ENCODE results near the gene MPST. TPM values are rescaled to one million over a fixed set of nuclear protein-coding genes. Genes with fewer than 3 reads are reported as not detected.

MPST gene
- polyA plus RNA-seq, 1 donor (not counting 4 experiments of a cell fraction or from before 2014, with no cell fraction given), result 23.5 TPM

DNA sequence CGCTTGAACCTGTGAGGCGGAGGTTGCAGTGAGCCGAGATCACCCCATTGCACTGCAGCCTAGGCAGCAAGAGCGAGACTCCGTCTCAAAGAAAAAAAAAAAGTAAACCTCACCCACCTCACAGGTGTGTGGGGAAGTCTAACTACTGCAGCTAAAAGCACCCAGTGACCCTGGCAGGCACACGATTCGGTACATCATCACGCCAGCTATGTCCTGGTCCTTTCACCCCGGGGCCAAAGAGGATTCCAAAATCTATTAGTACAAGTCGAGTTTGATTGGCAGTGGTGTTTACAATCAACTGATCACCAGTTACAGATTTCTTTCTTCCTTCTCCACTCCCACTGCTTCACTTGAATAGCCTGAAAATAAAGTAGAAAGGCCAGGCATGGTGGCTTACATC is 6.6 kb upstream of the MPST start:
- FAIRE-seq (no peak), DNase-seq (ENCODE audit: low read depth, low spot score) (no peak)
- dilution Hi-C loops (cut with MboI; ENCODE audit: extremely low pct_ligation_motif_present, low sequenced_read_pairs), result no loop called here
- no peak overlapping the region for H3K27ac ChIP-seq (ENCODE audit: control insufficient read depth, insufficient read depth, low read length)
- H3K4me3 ChIP-seq (ENCODE audit: control insufficient read depth in 2 of 3, extremely low read depth in 1 of 3, insufficient read depth in 2 of 3, low read depth in 1 of 3, low read length in 3 of 3), result no peak overlapping the region
- H3K27me3 ChIP-seq (ENCODE audit: control insufficient read depth, extremely low read depth, insufficient read depth, low read length), result peaks cover 5% of the 10 kb centered on the region
- H3K9ac ChIP-seq (ENCODE audit: control insufficient read depth, extremely low read depth, insufficient read depth, low read length), result no peak overlapping the region
- H3K4me2 ChIP-seq (ENCODE audit: control insufficient read depth, extremely low read depth, insufficient read depth, low read depth, low read length), result no peak overlapping the region
- TF ChIP-seq CTCF (optimal IDR thresholded peaks at IDR 0.05 in 1 of 3, IDR thresholded peaks at IDR 0.05 in 1 of 3, conservative IDR thresholded peaks at IDR 0.05 in 1 of 3; ENCODE audit: extremely low read depth in 1 of 3, insufficient read depth in 2 of 3, low read length in 3 of 3), result no peak
- no peak for TF ChIP-seq EZH2 (IDR thresholded peaks at IDR 0.05; ENCODE audit: low read length)
- peaks cover 0 to 3% of the 10 kb centered on the region in 2 experiments for H3K36me3 ChIP-seq (ENCODE audit: control insufficient read depth in 2 of 2, extremely low read depth in 1 of 2, insufficient read depth in 2 of 2, low read length in 2 of 2)
- no peaks in the 10 kb centered on the region for H4K20me1 ChIP-seq (ENCODE audit: control insufficient read depth, extremely low read depth, insufficient read depth, low read length)
- no peak overlapping the region for H2AFZ ChIP-seq (ENCODE audit: control insufficient read depth, low read length)
- H3K4me1 ChIP-seq (ENCODE audit: control insufficient read depth, extremely low read depth, insufficient read depth, low read length), result no peaks in the 10 kb centered on the region
- no peaks in the 10 kb centered on the region for H3K9me1 ChIP-seq (ENCODE audit: control insufficient read depth, extremely low read depth, insufficient read depth, low read length)
- no peaks in the 10 kb centered on the region for H3K79me2 ChIP-seq (ENCODE audit: control insufficient read depth, insufficient read depth, low read length)
- H3K9me3 ChIP-seq (ENCODE audit: control insufficient read depth, low read depth, low read length), result no peaks in the 10 kb centered on the region

DNA sequence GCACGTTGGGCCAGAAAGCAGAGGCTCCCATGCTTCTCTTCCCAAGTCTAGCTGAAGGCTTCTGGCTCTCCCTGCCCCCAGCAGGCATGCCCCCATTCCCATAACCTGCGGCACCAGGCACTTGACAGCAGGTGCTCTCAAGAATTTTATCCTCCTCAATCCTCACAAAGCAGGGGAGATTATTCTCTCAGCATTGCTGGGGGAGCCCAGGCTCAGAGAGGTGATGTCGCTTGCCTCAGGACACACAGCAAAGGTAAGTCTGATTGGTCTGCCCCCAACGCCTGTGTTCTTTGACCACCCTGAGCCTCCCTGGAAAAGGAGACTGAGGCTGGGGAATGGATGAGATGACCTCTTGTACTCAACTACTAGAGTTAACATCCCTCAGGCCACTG is 5.1 kb upstream of the MPST start:
- H3K9me3 ChIP-seq (ENCODE audit: control insufficient read depth, low read depth, low read length), result no peaks in the 10 kb centered on the region
- DNase-seq (ENCODE audit: low read depth, low spot score) (no peak), FAIRE-seq (no peak)
- H3K4me2 ChIP-seq (ENCODE audit: control insufficient read depth, extremely low read depth, insufficient read depth, low read depth, low read length), result no peak overlapping the region
- peaks cover 0 to 3% of the 10 kb centered on the region in 2 experiments for H3K36me3 ChIP-seq (ENCODE audit: control insufficient read depth in 2 of 2, extremely low read depth in 1 of 2, insufficient read depth in 2 of 2, low read length in 2 of 2)
- dilution Hi-C loops (cut with MboI; ENCODE audit: extremely low pct_ligation_motif_present, low sequenced_read_pairs), result no loop called here
- no peaks in the 10 kb centered on the region for H3K27me3 ChIP-seq (ENCODE audit: control insufficient read depth, extremely low read depth, insufficient read depth, low read length)
- no peak overlapping the region for H3K9ac ChIP-seq (ENCODE audit: control insufficient read depth, extremely low read depth, insufficient read depth, low read length)
- TF ChIP-seq EZH2 (IDR thresholded peaks at IDR 0.05; ENCODE audit: low read length), result no peak
- no peak for TF ChIP-seq CTCF (optimal IDR thresholded peaks at IDR 0.05 in 1 of 3, IDR thresholded peaks at IDR 0.05 in 1 of 3, conservative IDR thresholded peaks at IDR 0.05 in 1 of 3; ENCODE audit: extremely low read depth in 1 of 3, insufficient read depth in 2 of 3, low read length in 3 of 3)
- H4K20me1 ChIP-seq (ENCODE audit: control insufficient read depth, extremely low read depth, insufficient read depth, low read length), result no peaks in the 10 kb centered on the region
- no peak overlapping the region for H3K4me3 ChIP-seq (ENCODE audit: control insufficient read depth in 2 of 3, extremely low read depth in 1 of 3, insufficient read depth in 2 of 3, low read depth in 1 of 3, low read length in 3 of 3)
- H2AFZ ChIP-seq (ENCODE audit: control insufficient read depth, low read length), result no peak overlapping the region
- H3K4me1 ChIP-seq (ENCODE audit: control insufficient read depth, extremely low read depth, insufficient read depth, low read length), result peaks cover 4% of the 10 kb centered on the region
- no peak overlapping the region for H3K27ac ChIP-seq (ENCODE audit: control insufficient read depth, insufficient read depth, low read length)
- no peaks in the 10 kb centered on the region for H3K9me1 ChIP-seq (ENCODE audit: control insufficient read depth, extremely low read depth, insufficient read depth, low read length)
- no peaks in the 10 kb centered on the region for H3K79me2 ChIP-seq (ENCODE audit: control insufficient read depth, insufficient read depth, low read length)

Data from keratinocyte (primary cell).